ENCODE measurements around the gene OTOP2.

Gene OTOP2, protein sequence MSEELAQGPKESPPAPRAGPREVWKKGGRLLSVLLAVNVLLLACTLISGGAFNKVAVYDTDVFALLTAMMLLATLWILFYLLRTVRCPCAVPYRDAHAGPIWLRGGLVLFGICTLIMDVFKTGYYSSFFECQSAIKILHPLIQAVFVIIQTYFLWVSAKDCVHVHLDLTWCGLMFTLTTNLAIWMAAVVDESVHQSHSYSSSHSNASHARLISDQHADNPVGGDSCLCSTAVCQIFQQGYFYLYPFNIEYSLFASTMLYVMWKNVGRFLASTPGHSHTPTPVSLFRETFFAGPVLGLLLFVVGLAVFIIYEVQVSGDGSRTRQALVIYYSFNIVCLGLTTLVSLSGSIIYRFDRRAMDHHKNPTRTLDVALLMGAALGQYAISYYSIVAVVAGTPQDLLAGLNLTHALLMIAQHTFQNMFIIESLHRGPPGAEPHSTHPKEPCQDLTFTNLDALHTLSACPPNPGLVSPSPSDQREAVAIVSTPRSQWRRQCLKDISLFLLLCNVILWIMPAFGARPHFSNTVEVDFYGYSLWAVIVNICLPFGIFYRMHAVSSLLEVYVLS

GRCh38 chr17:74924250-74924948 is at the start of gene OTOP2:
Gene OTOP2, plus strand, starts transcription at chr17:74924273. Its CDS starts 360 bp downstream, at chr17:74924633.
- no peak for DNase-seq

GRCh38 chr17:74874615-74875037 is 49.4 kb upstream of the OTOP2 start:
- no peak for DNase-seq

DNA sequence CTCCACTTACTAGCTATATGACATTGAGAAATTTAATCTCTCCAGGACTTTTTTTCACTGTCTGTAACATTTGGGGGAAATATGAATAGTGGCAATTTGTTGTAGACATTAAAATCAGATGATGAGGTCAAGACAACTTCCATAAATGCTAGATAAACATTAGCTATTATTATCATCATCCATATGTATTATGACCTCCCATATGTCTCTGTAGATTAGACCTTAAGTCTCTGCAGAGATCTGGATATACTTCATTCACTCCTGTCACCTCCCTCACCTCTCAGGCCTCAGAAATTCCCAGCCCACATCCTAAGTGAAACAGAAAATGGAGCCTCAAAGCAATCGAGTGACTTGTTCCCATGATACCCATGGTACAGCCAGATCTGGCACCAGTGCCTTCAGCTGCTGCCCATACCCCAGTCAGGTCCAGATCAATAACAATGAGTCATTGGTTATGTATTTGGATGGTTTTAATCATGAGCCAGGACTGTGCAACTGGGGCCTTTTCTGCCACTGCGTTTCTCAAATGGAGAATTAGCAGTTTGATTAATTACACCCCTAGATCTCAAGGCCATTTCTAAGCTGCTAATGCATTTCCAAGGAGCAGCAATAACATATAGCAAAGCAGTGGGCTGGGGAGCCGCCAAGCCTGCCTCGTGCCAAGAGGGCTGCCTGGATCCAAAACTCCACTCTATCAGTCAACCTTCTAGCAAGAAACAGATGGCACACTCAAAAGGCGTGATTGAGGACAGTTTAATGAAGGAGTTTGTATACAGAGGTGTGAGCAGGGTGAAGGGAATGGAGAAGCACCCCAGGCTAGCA is 48.7 kb upstream of the OTOP2 start:
- DNase-seq: no peak

DNA sequence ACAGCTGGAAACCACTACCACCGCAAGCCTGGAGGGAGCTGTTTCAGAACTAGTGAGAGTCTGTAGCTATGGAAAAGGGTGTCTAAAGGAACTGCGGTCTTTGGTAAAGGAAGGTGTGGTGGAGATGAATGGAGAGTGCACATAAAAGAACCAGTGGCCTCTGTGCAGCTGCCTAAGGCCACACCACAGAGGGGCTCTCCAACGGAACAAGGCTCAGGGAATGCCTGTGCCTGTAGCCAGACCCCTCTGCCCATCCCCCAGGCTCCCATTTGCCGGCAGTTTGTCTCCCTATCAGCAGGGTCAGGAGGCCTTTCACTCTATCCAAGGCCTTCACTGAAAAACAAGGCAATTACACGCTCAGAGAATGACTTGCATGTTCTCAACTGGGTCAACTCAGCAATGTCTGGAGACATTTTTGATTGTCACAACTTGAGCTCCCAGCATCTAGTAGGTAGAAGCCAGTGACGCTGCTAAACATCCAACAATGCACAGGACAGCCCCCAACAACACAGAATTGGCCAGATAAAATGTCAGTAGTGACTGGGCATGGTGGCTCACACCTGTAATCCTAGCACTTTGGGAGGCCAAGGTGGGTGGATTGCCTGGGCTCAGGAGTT is 48.0 kb upstream of the OTOP2 start:
- no peak for DNase-seq

GRCh38 chr17:74877592-74878548 is 46.2 kb upstream of the OTOP2 start:
- DNase-seq: no peak

DNA sequence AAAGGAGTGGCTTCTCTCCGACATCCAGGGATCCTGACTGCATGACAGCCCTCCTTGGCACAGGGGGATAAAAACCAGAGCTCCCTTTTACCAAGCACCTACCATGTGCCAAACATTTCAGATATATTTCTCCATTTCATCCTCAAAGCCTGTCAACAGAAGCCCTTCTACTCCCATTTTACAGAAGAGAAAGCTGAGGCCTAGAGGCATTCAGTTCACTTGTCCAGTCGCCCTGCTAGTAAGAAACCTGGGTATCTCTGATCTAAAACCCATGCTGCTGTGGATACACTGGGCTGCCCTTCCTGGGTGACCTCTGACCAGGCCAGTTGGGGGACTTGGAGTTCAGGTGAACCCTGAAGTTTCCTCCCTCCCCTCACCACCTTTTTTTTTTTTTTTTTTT is 45.4 kb upstream of the OTOP2 start:
- no peak for DNase-seq

DNA sequence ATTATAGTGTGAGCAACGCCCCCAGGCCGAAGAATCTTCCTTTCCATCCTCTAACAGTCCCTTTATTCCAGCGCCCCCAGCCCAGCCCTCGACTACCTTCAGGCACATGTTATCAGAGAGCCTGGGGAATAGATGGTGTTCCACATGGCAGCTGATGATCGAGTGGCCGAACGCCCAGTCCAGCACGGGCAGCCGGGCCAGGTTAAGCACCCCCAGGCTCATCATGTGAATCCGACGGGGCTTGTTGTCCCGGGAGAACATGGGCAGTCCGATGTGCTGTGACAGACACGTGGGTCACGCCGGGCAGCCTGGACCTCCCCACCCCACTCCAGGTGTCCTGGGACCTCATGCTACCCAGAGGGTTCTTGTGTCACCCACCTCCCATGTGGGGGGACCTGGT is 44.8 kb upstream of the OTOP2 start:
- no peak for DNase-seq

DNA sequence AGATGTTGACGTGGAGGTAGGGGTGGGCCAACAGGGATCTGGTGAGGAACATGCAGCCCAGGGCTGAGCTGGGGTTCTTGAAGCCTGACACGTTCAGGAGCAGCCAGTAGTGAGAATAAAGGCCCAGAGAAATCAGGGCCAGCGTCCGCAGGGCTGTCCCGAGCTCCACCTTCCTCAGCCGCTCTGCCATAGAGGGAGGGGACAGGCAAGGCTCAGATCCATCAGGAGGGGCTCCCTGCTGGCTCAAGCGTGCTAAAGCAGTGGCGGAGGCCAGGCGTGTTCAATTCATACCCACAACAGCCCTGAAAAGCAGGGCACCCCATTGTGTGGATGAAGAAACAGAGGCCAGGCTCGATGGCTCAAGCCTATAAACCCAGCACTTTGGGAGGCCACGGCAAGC is 43.0 kb upstream of the OTOP2 start:
- DNase-seq: no peak

DNA sequence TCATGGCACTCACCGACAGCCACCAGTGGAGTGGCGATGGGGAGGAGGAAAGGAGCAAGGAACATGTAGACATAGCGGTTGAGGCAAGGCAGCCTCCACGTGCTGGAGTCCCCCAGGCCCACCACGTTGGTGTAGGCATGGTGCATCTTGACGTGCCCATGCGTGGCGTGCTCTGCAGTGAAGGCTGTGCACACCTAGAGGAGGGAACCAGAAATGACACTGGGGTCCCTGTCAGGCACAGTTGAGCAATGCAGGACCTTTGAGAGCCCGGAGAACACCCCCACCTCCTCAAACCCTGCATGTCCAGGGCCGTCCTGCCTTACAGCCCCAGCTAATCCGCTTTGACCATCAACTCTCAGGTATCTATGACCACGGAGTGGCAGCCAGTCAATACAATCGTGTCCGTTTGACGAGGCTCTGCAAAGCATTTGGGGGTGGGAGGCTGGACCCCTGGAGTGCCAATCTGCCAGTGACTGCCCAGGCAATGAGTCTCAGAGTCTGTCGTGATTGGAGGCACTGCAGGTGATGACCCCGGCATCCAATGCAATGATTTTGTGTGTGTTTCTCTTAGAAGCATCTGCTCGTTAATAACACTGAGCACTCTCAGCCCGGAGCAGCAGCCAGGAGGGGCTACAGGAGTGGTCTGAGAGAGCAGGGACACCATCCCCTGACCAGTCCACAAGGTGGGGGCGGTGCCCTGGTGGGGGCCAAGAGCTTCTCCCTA is 41.4 kb upstream of the OTOP2 start:
- no peak for DNase-seq

- DNase-seq: no peak
Measured at GRCh38 chr17:74883241-74883745, 40.8 kb upstream of the OTOP2 start.

- no peak for DNase-seq
Measured at GRCh38 chr17:74888469-74888868, 35.6 kb upstream of the OTOP2 start.

DNA sequence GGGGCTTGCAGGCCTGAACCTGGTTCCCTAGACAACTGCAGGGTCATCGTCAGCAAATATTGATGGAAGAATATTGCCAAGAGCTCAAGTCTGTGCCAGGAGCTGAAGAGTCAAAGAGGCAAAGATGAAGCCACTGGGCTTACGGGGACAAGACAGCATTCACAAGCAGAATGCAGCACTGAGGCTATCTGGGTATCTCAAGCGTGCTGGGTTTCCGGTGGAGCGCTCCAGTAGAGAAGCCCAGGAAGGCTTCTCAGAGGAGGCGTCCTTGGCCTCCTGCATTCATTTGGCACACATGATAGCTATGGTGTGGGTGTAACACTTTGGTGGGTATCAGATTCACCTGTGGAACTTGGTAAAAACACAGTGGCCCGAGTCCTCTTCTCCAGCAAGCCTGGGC is 33.5 kb upstream of the OTOP2 start:
- no peak for DNase-seq

DNA sequence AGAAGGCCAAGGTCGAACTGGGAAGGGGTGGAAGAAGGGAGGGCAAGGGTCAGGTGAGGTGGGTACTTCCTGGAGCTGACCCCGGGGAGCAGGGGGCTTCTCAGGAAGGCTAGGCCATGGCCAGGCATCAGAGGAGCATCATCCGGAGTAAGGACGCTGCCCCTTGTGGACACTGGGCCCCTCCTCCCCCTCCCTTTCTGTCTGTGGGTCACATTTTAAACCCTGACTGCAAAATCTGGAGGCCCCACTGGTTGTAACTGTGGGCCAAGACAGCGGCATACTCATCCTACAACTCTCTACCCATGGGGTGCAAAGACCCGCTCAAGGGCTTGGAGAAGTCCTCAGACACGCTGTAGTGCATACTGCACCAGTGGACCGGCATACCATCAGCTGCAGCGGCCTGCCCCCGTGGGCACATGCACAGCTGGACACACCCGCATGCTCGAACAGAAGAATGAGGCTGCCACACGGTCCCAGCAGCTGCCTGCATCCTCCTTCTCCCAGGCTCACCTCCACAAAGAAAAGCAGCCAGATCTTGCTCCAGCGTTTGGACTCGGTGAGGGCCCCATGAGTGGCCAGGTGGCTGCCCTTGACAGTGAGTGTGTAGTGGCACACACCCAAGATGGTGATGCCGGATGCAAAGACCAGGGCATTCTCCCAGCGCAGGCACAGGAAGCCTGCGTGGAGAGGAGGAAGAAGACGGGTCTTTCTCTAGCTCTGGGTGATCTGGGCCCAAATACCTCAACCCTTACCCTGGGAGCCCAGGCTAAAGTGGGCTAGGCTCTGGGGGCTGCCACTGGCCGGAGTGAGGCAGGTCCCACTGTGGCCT is 31.8 kb upstream of the OTOP2 start:
- DNase-seq: no peak

GRCh38 chr17:74892974-74893911 is 30.8 kb upstream of the OTOP2 start, which contains the start of gene FADS6:
Gene FADS6, minus strand, starts transcription at chr17:74893633. Its CDS starts 38 bp downstream, at chr17:74893595.
- no peak for DNase-seq

DNA sequence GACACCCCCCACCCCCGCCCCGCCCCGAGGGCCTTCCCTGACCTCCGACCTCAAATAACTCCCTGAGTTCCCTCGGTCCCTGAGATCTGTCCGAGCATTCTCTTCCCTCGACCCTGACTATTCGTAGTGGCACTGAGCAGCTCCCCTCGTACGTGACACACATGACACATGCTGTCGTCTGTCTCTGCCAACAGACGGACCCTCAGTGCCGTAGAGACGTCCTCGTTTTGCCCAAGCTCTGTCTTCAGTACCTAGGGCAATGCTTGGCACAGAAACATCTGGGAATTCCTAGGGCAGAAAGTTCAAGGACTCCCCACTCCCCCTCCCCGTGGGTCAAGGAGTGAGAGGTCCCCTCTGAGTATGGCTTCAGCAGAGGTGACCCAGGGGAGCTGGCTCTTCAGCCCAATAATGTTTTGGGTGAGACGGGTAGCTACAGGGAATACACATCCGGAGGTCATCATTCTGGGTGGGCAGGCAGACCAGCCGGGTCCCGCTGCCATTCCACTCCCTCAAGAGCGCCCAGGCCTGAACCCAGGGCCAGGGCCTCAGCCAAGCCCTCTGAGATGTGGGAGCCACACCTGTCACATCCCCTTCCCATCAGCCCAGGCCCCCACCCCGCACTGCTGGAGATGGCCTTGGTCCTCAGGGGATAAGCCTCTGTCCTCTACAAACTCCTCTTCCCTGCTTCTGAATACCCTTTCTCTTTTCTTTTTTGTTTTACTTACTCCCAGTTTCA is 30.0 kb upstream of the OTOP2 start:
- no peak for DNase-seq

DNA sequence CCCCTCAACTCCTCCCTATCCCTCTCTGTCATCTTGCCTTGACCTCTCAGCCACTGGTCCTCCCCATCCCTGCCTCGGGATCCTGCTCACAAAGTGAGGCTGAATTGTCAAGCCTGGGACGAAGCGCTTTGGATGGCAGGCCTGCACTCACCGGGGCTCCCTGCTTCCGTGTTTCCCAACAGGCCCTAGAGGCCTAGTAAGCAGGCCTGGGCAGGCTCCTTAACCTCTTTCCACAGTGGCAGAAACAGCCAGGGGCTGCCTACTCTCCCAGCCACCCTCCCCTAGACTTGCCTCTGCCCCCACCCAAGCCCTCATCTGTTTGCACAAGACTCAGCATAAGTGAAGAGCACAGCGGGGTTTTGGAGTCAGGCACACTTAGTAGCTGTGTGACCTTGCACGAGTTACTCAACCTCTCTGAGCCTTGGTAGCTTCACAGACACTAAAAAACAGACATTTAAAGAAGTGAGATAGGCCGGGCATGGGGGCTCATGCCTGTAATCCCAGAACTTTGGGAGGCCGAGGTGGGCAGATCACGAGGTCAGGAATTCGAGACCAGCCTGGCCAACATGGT is 25.6 kb upstream of the OTOP2 start:
- DNase-seq: no peak

DNA sequence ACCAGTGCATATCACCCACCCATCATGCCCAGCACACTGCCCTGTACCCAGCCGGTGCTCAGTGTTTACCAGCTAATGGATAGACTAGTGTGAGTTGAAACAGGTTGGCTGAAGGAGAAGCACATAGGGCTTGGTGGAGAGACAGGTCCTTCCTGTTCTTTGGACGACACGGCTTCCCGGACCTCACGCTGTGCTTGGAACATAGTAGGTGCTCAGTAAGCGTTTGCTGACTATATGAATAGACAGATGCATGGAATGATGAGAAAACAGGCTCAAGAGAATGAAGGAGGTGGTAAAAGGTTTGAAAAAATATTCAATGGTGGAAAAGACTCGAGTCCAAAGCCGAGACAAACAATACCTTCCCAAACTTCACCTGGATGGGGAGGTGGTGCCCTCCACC is 23.9 kb upstream of the OTOP2 start:
- no peak for DNase-seq
